HEK293 (cell line): ENCODE measurements around the gene HSPB6.
"Not testable (repeated sequence)": the region's sequence is repeated elsewhere in the genome, so short reads cannot be mapped to it uniquely, and the experiment has no call there.

ENCODE experiments used
- CTCF ChIA-PET: fragments of 350-600 bp; formaldehyde crosslinking; extraction: SDS; loops from one replicate; lab custom pipeline; 2021; ENCODE audit warnings: antibody characterized with exemption; lab: Yijun Ruan, JAX
- POLR2A ChIA-PET: fragments of 300-600 bp; formaldehyde crosslinking; extraction: SDS; loops from one replicate; lab custom pipeline; 2020; ENCODE audit warnings: antibody characterized with exemption, inconsistent platforms; lab: Yijun Ruan, JAX
- H3K27ac ChIP-seq: fragments of 200-500 bp; sonication (Bioruptor generic); 2 replicates; pipeline ENCODE4 v1.5.1; 2014; ENCODE audit warnings: low read depth, low read length, control low read depth, inconsistent platforms; ENCODE audit errors: extremely low read depth
- H3K36me3 ChIP-seq, 2 experiments: fragments of 200-500 bp in 1 of 2; sonication (Bioruptor generic) in 1 of 2; 1 replicate in 1 of 2; 2 replicates in 1 of 2; pipeline ENCODE4 v1.5.1; 2014 to 2017; ENCODE audit warnings: inconsistent platforms in 2 of 2, low read length in 2 of 2; ENCODE audit not compliant: control insufficient read depth in 2 of 2, insufficient read depth in 1 of 2
- H3K4me1 ChIP-seq: fragments of 200-500 bp; sonication (Bioruptor generic); 2 replicates; pipeline ENCODE4 v1.5.1; 2014; ENCODE audit warnings: mild to moderate bottlenecking, low read length, inconsistent platforms; ENCODE audit not compliant: control insufficient read depth, insufficient read depth
- H3K4me3 ChIP-seq: 2 replicates; pipeline ENCODE4 v1.5.1; 2011; ENCODE audit warnings: low read depth, mild to moderate bottlenecking, control low read depth, low read length, moderate library complexity
- H3K9me3 ChIP-seq: fragments of 200-500 bp; sonication (Bioruptor generic); 2 replicates; pipeline ENCODE4 v1.5.1; 2014; ENCODE audit warnings: low read depth, low read length, inconsistent platforms; ENCODE audit not compliant: control insufficient read depth, insufficient read depth
- BCL11B ChIP-seq: fragments of 450-650 bp; formaldehyde crosslinking; IDR thresholded peaks from 2 replicates; pipeline ENCODE4 v1.5.1; 2016; ENCODE audit warnings: low read depth, missing biosample characterization, missing genetic modification characterization
- GFI1B ChIP-seq: fragments of 450-650 bp; formaldehyde crosslinking; IDR thresholded peaks from 2 replicates; pipeline ENCODE4 v1.5.1; 2016; ENCODE audit warnings: missing biosample characterization, missing genetic modification characterization
- GLIS2 ChIP-seq: fragments of 450-650 bp; formaldehyde crosslinking; IDR thresholded peaks from 2 replicates; pipeline ENCODE4 v1.5.1; 2016; ENCODE audit warnings: missing biosample characterization, missing genetic modification characterization
- MZF1 ChIP-seq: fragments of 450-650 bp; formaldehyde crosslinking; IDR thresholded peaks from 2 replicates; pipeline ENCODE4 v1.5.1; 2017; ENCODE audit warnings: missing biosample characterization, missing genetic modification characterization, borderline replicate concordance
- ZBTB20 ChIP-seq: fragments of 450-650 bp; formaldehyde crosslinking; IDR thresholded peaks from 2 replicates; pipeline ENCODE4 v1.5.1; 2016; ENCODE audit warnings: missing biosample characterization, missing genetic modification characterization
- ZEB2 ChIP-seq: fragments of 450-650 bp; formaldehyde crosslinking; IDR thresholded peaks from 2 replicates; pipeline ENCODE4 v1.5.1; 2016; ENCODE audit warnings: missing biosample characterization, missing genetic modification characterization
- ZNF121 ChIP-seq: fragments of 450-650 bp; formaldehyde crosslinking; IDR thresholded peaks from 2 replicates; pipeline ENCODE4 v1.5.1; 2016; ENCODE audit warnings: missing biosample characterization, missing genetic modification characterization
- ZNF155 ChIP-seq: fragments of 450-650 bp; formaldehyde crosslinking; IDR thresholded peaks from 2 replicates; pipeline ENCODE4 v1.5.1; 2016; ENCODE audit warnings: missing biosample characterization, missing genetic modification characterization
- ZNF501 ChIP-seq: fragments of 450-650 bp; formaldehyde crosslinking; IDR thresholded peaks from 2 replicates; pipeline ENCODE4 v1.5.1; 2016; ENCODE audit warnings: missing biosample characterization, missing genetic modification characterization
- ZNF585B ChIP-seq: fragments of 450-650 bp; formaldehyde crosslinking; IDR thresholded peaks from 2 replicates; pipeline ENCODE4 v1.5.1; 2016; ENCODE audit warnings: missing biosample characterization, missing genetic modification characterization
- ZNF600 ChIP-seq: fragments of 450-650 bp; formaldehyde crosslinking; IDR thresholded peaks from 2 replicates; pipeline ENCODE4 v1.5.1; 2016; ENCODE audit warnings: missing biosample characterization, missing genetic modification characterization
- ZSCAN23 ChIP-seq: fragments of 450-650 bp; formaldehyde crosslinking; IDR thresholded peaks from 2 replicates; pipeline ENCODE4 v1.5.1; 2016; ENCODE audit warnings: missing biosample characterization, missing genetic modification characterization
- TF ChIP-seq, protein P1 (sequence below): fragments of 450-650 bp; formaldehyde crosslinking; IDR thresholded peaks from 2 replicates; pipeline ENCODE4 v1.5.1; 2016; ENCODE audit warnings: missing biosample characterization, missing genetic modification characterization
- TF ChIP-seq, protein P2 (sequence below): fragments of 450-650 bp; formaldehyde crosslinking; conservative IDR thresholded peaks from 2 replicates; pipeline ENCODE4 v1.5.1; 2016; ENCODE audit warnings: low read depth, missing biosample characterization, missing genetic modification characterization

Gene HSPB6

DNA sequence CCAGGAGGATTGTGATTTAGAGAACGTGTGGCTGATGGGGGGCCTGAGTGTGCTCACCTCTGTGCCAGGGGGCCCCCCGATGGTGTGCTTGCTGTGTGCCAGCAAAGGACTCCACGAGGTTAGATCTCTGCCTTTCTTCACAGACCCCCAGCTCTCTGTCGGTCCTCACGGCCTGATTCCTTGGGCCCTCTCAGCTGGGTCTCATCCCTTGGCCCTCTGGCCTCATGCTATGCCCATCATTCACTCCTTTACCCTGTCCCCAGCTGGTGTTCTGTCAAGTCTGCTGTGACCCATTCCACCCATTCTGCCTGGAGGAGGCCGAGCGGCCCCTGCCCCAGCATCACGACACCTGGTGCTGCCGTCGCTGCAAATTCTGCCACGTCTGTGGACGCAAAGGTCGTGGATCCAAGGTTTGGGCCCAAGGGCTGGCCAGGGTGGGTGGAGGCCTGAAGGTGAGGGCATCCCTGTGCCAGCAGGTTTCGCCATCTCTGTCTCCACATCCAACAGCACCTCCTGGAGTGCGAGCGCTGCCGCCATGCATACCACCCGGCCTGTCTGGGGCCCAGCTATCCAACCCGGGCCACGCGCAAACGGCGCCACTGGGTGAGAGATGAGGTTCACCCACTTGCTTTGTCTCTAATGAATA is 31.5 kb downstream of the HSPB6 start:
- Histone ChIP-seq H3K27ac (0 out of 2 replicates have a peak overlapping the region, but pooled peaks have one; percentile 9), H3K4me3 (no peak overlapping the region), H3K4me1 (no peaks in the 10 kb centered on the region), H3K9me3 (no peaks in the 10 kb centered on the region), H3K36me3 (peaks cover 98 to 100% of the 10 kb centered on the region in 2 experiments)
- 0 out of 2 replicates have a peak, but pooled peaks have one; percentile 13 for TF ChIP-seq ZNF600 (tag by site-specific recombination)
- TF ChIP-seq GLIS2 (tag by site-specific recombination), result peak; percentile 44; the same call in 1 of the 2 replicates
- TF ChIP-seq, protein P1, sequence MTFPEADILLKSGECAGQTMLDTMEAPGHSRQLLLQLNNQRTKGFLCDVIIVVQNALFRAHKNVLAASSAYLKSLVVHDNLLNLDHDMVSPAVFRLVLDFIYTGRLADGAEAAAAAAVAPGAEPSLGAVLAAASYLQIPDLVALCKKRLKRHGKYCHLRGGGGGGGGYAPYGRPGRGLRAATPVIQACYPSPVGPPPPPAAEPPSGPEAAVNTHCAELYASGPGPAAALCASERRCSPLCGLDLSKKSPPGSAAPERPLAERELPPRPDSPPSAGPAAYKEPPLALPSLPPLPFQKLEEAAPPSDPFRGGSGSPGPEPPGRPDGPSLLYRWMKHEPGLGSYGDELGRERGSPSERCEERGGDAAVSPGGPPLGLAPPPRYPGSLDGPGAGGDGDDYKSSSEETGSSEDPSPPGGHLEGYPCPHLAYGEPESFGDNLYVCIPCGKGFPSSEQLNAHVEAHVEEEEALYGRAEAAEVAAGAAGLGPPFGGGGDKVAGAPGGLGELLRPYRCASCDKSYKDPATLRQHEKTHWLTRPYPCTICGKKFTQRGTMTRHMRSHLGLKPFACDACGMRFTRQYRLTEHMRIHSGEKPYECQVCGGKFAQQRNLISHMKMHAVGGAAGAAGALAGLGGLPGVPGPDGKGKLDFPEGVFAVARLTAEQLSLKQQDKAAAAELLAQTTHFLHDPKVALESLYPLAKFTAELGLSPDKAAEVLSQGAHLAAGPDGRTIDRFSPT, result no peak
- no peak for TF ChIP-seq MZF1 (tag by site-specific recombination)
- CTCF ChIA-PET, result interaction anchor here (0.6 to 0.9 kb wide), 2 partner anchors 19 to 33 kb away, joined by 3 to 6 read pairs; no protein-coding TSS in a partner anchor
- POLR2A ChIA-PET, result interaction anchor here (1.7 to 13.6 kb wide), 2 partner anchors 12 to 23 kb away, joined by 6 to 204 read pairs; partner anchors contain the start of gene LIN37

DNA sequence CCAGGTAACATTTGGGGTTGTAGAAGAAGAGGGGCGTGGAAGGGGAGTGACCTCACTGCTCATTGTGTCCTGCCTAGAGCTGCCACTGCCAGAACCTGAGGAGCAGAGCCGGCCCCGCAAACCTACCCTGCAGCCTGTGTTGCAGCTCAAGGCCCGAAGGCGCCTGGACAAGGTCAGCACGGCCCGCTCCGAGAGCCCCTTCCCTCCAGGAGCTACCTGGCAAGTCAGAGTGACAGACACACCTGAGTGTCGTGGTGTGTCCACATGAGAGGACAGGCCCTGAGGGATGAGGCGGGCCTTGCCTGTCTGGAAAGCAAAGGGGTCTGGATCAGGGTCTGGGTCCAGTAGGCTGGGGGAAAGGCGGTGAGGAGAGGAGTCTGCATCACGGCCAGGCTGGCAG is 32.3 kb downstream of the HSPB6 start:
- ChIA-PET POLR2A (interaction anchor here (0.5 to 13.6 kb wide), 3 partner anchors 13 to 93 kb away, joined by 6 to 204 read pairs (median 9); partner anchors contain the start of gene LIN37), CTCF (interaction anchor here (0.6 to 0.9 kb wide), 4 partner anchors 13 to 34 kb away, joined by 3 to 6 read pairs (median 3); no protein-coding TSS in a partner anchor)
- H3K27ac ChIP-seq, result no peak overlapping the region
- H3K4me3 ChIP-seq, result no peak overlapping the region
- H3K4me1 ChIP-seq, result no peaks in the 10 kb centered on the region; the same call in 1 of the 2 replicates
- no peaks in the 10 kb centered on the region for H3K9me3 ChIP-seq
- TF ChIP-seq BCL11B (no peak), GFI1B (no peak), ZBTB20 (tag by site-specific recombination) (no peak), ZSCAN23 (no peak), ZNF585B (no peak), ZNF501 (tag by site-specific recombination) (no peak), ZEB2 (tag by site-specific recombination) (no peak), ZNF155 (tag by site-specific recombination) (no peak)
- TF ChIP-seq, all 188 proteins: peak for 0
- H3K36me3 ChIP-seq, result peaks cover 97 to 98% of the 10 kb centered on the region in 2 experiments

DNA sequence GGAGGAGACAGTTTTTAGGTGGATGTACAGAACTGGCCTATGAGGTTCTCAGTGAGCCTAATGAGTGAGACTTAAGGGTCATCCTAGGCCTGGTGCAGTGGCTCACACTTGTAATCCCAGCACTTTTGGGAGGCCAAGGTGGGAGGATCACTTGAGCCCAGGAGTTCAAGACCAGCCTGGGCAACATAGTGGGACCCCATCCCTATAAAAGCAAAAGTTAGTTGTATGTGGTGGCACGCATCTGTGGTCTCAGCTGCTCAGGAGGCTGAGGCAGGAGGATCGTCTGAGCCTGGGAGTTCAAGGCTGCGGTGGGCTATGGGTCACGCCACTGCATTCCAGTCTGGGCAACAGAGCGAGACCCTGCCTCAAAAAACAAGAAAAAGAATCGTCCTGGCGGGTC is 32.7 kb downstream of the HSPB6 start:
- H3K4me1 ChIP-seq, H3K4me3 ChIP-seq, H3K9me3 ChIP-seq, H3K27ac ChIP-seq: not testable (repeated sequence)
- peak; percentile 91 for TF ChIP-seq ZNF121 (tag by site-specific recombination)
- POLR2A ChIA-PET, result interaction anchor here (1.4 to 13.6 kb wide), 3 partner anchors 13 to 24 kb away, joined by 6 to 204 read pairs (median 9); partner anchors contain the start of genes LIN37, PSENEN and U2AF1L4
- CTCF ChIA-PET, result interaction anchor here (0.7 to 0.9 kb wide), 2 partner anchors 13 to 32 kb away, joined by 3 read pairs; no protein-coding TSS in a partner anchor
- peaks cover 97 to 98% of the 10 kb centered on the region in 2 experiments for H3K36me3 ChIP-seq

DNA sequence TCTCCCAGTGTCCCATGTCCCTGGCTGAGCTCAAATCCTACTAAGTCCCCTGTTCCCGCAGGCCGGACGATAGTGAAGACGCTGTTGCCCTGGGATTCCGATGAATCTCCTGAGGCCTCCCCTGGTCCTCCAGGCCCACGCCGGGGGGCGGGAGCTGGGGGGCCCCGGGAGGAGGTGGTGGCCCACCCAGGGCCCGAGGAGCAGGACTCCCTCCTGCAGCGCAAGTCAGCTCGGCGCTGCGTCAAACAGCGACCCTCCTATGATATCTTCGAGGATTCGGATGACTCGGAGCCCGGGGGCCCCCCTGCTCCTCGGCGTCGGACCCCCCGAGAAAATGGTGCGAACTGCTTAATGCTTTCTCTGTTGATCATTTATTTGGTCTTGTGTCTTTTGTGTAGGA is 33.2 kb downstream of the HSPB6 start:
- POLR2A ChIA-PET, result interaction anchor here (1.0 to 13.6 kb wide), 3 partner anchors 14 to 79 kb away, joined by 3 to 204 read pairs (median 9); partner anchors contain the start of genes PSENEN and U2AF1L4
- TF ChIP-seq GLIS2 (tag by site-specific recombination), result peak; percentile 64
- TF ChIP-seq, protein P2, sequence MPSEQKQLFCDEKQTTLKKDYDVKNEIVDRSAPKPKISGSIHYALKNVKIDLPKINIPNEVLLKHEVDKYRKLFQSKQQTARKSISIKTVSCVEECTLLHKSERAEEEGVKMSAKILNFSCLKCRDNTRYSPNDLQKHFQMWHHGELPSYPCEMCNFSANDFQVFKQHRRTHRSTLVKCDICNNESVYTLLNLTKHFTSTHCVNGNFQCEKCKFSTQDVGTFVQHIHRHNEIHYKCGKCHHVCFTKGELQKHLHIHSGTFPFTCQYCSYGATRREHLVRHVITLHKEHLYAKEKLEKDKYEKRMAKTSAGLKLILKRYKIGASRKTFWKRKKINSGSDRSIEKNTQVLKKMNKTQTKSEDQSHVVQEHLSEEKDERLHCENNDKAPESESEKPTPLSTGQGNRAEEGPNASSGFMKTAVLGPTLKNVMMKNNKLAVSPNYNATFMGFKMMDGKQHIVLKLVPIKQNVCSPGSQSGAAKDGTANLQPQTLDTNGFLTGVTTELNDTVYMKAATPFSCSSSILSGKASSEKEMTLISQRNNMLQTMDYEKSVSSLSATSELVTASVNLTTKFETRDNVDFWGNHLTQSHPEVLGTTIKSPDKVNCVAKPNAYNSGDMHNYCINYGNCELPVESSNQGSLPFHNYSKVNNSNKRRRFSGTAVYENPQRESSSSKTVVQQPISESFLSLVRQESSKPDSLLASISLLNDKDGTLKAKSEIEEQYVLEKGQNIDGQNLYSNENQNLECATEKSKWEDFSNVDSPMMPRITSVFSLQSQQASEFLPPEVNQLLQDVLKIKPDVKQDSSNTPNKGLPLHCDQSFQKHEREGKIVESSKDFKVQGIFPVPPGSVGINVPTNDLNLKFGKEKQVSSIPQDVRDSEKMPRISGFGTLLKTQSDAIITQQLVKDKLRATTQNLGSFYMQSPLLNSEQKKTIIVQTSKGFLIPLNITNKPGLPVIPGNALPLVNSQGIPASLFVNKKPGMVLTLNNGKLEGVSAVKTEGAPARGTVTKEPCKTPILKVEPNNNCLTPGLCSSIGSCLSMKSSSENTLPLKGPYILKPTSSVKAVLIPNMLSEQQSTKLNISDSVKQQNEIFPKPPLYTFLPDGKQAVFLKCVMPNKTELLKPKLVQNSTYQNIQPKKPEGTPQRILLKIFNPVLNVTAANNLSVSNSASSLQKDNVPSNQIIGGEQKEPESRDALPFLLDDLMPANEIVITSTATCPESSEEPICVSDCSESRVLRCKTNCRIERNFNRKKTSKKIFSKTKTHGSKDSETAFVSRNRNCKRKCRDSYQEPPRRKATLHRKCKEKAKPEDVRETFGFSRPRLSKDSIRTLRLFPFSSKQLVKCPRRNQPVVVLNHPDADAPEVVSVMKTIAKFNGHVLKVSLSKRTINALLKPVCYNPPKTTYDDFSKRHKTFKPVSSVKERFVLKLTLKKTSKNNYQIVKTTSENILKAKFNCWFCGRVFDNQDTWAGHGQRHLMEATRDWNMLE (tag by site-specific recombination), result no peak
- TF ChIP-seq, all 188 proteins: peak for 1
- no peak overlapping the region for H3K4me3 ChIP-seq
- H3K27ac ChIP-seq, result no peak overlapping the region
- H3K9me3 ChIP-seq, result no peaks in the 10 kb centered on the region
- CTCF ChIA-PET, result interaction anchor here (0.6 kb wide), 1 partner anchor 17 kb away, joined by 3 read pairs; no protein-coding TSS in a partner anchor
- H3K4me1 ChIP-seq, result peaks cover 9% of the 10 kb centered on the region
- peaks cover 92 to 93% of the 10 kb centered on the region in 2 experiments for H3K36me3 ChIP-seq
